Hematopoietic multipotent progenitor cell (in vitro differentiated cells): ENCODE measurements around the gene HSD17B2. TPM values are rescaled to one million over a fixed set of nuclear protein-coding genes. Genes with fewer than 3 reads are reported as not detected.
A peak's percentile ranks its signal among the peaks of the same experiment; 100 is the strongest.

ENCODE experiments used
- DNase-seq, 3 donors: peaks; one replicate each; pipeline ENCODE4 v3.0.0-alpha.2; 2011 to 2015; ENCODE audit warnings: low read depth in 2 of 3, low spot score in 2 of 3
- total RNA-seq: library from RNA; depleted of rRNA; stranded (reverse); fragments of >200 nt; gene quantifications from one replicate; pipeline ENCODE4 v1.2.3, GENCODE V29; 2012

HSD17B2 gene
- total RNA-seq, 1 donor: under 0.01 TPM

DNA sequence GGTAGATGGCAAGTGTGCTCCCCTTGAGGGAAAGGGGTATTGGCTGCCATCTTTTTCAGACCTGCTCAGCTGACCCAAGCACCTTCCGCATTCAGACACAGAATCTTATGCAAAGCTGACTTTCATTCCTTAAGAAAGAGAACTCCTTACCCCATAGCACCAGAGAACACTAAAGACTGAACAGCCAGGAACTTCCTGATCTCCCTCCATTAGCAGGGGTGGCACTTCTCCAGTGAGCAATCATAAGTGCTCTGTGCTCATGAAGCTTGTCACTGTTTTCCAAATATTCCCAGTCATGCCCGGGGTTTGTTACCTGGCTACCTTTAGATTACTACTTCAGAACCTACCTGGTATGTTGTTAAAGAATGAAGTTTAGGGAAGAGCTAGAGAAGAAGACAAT is 11.9 kb downstream of the HSD17B2 start:
- DNase-seq: no peak

DNA sequence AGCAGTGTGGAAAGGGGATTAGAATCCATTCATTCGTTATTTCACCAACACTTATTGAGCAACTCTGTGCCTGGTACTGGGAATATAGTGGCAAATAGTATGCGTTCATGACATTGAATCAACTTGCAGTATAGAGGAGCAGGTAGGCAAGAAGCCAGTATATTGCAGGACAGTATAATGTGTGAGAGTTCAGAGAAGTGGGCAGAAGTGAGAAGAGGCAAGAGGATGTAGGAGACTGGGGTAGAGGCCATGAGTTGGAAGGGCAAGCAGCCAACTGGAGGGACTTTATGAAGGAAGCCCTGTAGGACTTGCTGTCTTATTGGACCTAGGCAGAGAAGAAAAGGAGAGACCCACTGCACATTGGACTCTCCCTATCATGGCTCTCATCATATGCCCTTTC is 12.3 kb downstream of the HSD17B2 start:
- DNase-seq: no peak

DNA sequence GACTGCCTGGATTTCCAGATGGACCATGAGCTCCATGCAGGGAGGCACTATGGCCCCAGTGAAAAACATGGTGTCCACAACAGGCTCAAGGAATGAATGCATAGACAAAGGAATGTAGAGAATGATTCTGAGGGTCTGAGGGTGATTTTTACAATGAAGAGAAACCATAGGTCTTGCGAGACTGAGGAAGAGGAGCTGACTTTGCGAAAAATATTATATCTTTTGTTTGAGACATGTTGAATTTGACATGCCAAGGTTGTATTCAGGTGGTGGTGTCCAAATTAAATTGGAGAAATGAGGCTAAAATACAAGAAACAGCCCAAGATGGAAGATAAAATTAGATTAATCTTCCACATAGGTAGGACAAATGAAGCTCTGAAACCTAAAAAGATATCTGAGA is 12.7 kb downstream of the HSD17B2 start:
- DNase-seq: no peak

- DNase-seq: no peak
These were observed 14.4 kb downstream of the HSD17B2 start for GRCh38 chr16:82049484-82049883.

DNA sequence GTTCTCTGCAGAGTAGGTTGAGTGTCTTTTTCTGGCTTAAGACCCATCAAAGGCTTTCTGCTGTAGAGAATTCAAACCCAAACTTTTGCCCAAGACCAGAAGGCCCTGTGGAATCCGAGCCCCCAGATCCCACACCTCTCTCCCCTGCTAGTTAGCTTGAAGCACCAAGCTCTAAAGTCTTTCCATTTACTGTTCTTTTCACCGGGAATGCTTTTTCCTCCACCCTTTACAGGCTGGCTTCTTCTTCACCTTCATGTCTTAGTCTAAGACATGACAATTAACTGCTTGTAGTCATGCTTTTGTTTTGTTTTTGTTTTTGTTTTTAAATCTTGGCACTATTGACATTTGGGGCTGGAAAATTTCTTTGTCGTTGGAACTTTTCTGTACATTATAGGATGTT is 15.5 kb downstream of the HSD17B2 start:
- no peak for DNase-seq

DNA sequence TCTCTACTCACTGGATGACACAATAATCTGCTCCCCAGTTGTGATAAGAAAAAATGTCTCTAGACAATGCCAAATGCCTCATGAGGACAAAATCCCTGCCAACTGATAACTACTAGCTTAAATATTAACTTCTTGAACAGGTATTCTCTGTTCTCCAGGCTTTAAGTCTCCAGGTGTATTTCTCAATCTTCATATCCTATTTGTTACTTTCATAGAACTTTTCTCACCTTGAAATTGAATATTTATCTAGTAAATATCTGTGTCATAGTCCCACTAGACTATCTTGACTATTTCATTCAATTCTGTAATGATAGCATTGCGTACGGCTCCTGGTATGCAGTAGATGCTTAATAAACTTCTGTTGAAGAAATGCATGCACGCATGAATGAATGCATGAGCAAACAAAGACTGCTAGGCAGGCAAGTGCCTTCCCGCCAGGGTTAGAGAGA is 15.9 kb downstream of the HSD17B2 start:
- no peak for DNase-seq

- DNase-seq: no peak
These were observed 16.6 kb downstream of the HSD17B2 start for GRCh38 chr16:82051656-82052055.

- no peak for DNase-seq
These were observed 20.1 kb downstream of the HSD17B2 start for GRCh38 chr16:82055117-82055516.

- no peak for DNase-seq
These were observed 20.9 kb downstream of the HSD17B2 start for GRCh38 chr16:82055728-82056549.

GRCh38 chr16:82056550-82056896 is 21.5 kb downstream of the HSD17B2 start:
- DNase-seq: no peak

DNA sequence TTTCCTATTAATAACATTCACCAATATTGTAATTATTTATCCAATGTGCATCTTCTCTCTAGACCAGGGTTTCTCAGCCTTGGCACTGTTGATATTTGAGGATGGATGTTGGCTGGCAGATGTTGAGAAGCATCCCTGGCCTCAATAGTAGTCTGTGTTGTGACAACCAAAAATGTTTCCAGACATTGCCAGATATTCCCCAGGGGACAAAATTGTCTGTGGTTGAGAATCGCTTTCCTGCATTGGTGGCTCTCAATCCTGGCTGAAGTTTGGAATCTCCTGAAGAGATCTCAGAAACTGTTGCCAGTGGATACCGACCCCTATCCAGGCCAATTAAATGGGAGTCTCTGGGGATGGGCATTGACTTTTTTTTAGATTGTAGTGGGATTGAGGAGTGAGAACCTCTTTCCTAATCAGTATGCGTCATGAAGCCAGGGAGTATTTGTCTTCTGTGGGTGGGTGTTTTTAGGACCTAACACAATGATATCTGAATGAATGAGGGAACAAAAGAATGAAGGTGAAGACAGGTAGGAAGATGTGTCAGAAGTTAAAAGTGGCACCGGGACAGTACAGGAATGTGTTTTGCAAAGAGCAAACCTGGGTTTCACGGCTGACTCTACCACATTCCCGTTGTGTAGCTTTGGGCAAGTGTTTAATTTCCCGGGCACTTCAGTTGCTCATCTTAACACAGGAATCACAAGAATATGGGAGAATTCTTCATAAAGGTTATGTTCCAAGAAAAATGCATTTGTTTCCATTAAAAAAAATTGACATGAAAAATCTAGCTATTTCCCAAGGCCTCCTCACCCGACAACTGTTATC is 24.3 kb downstream of the HSD17B2 start:
- DNase-seq: no peak

GRCh38 chr16:82059983-82060421 is 24.9 kb downstream of the HSD17B2 start:
- DNase-seq: no peak

- peak in 2 of 3 donors; percentile 19 to 33 for DNase-seq
These were observed 26.9 kb downstream of the HSD17B2 start for GRCh38 chr16:82061861-82062525.

GRCh38 chr16:82062645-82063058 is 27.6 kb downstream of the HSD17B2 start:
- no peak for DNase-seq

- DNase-seq: no peak
These were observed 28.5 kb downstream of the HSD17B2 start for GRCh38 chr16:82063456-82064082.

DNA sequence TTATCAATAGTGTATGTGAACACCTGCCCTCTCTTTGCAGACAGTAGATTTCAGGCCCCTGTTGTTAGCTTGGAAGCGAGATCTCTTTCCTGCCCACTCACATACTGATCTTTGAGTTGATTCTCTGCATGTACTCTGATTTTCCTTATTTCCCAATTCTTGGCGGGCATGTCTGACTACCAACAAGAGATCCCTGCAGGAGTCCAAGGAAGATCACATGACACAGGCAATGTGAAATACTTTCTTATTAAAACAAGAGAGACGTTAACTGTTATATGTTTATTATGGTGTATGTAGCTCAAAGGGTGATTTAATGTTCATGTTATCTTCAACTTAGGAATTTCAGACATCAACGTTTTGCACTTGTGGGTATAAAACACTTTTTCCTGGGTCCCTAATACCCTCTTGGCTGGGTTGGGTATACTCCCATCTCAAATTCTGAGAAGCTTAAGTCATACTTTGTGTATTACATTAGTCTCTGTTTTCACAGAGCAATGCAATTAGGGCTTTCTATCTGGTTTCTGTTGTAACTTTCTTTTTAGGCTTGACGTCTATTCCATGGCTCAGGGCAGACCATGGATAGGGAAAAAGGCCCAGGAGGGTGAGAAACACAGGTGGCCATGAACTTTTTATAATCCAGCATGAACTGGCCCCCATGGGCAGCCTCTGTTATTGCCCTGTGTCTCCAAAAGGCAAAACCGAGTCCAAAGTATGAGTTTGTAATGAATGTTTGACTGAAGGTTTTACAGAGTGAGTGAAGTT is 32.2 kb downstream of the HSD17B2 start:
- DNase-seq: no peak

GRCh38 chr16:82067804-82068325 is 32.8 kb downstream of the HSD17B2 start:
- DNase-seq: no peak

DNA sequence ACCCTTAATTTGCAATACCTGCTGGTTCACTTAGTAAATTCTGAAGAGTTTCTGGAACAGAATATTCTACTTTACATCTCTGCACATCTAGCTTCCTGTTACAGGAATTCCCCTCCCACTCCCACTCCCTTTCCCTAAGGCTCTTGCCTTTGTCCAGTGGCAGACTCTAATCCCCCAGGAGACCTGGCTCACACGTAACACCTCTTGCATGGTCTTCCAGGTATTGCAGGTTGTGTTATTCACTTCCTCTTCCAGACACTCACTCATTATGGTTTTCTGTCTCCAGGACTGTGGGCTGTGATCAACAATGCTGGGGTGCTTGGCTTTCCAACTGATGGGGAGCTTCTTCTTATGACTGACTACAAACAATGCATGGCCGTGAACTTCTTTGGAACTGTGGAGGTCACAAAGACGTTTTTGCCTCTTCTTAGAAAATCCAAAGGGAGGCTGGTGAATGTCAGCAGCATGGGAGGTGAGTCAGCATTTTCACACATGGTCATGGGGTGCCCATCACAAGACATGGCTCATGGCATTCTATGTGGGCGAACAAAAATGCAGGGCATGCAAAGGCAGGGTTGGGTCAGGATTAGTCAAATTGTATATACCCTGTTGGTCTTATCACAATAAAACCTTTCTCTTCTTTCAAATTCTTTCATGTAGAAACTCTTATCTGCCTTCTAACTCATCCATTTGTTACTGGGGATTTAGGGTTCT is 35.8 kb downstream of the HSD17B2 start:
- DNase-seq: no peak

DNA sequence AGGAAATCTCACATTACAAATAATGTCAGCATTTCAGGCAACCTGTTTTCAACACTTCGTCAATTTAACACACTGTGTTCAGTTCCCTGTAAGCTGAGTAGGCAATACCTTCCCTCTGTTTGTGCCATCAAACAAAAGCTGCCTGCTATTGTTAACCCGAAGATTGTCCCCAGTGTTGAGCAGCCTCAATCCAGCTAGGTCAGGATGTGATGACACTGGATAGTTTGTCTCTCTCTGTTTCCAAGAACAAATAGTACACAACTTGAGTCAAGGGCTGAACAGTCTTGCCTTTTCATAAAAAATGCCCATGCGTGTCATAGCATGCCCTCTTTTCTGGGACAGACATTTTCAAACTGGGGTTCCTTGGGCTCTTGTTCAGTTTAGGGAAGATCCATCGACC is 36.4 kb downstream of the HSD17B2 start:
- no peak for DNase-seq
